Epithelial cell of proximal tubule (primary cell): ENCODE measurements around the gene NPVF. TPM values are rescaled to one million over a fixed set of nuclear protein-coding genes. Genes with fewer than 3 reads are reported as not detected.
A peak's percentile ranks its signal among the peaks of the same experiment; 100 is the strongest.

Experiments
- DNase-seq: peaks from one replicate; pipeline ENCODE4 v3.0.0-alpha.2; 2011; ENCODE audit warnings: low read depth
- H3K4me3 ChIP-seq: 2 replicates; pipeline ENCODE4 v1.5.1; 2011; ENCODE audit warnings: low read depth, mild to moderate bottlenecking, low read length
- CTCF ChIP-seq: conservative IDR thresholded peaks from 2 replicates; pipeline ENCODE4 v1.5.1; 2012; ENCODE audit warnings: low read depth, mild to moderate bottlenecking, low read length
- total RNA-seq: library from RNA; depleted of rRNA; stranded (reverse); fragments of >200 nt; gene quantifications from 2 replicates; pipeline ENCODE4 v1.2.3, GENCODE V29; 2015

NPVF gene
- total RNA-seq, 1 donor from 2014 or later = not detected

GRCh38 chr7:25194036-25194435 is 34.2 kb downstream of the NPVF start:
- DNase-seq = no peak
- no peak for TF ChIP-seq CTCF

DNA sequence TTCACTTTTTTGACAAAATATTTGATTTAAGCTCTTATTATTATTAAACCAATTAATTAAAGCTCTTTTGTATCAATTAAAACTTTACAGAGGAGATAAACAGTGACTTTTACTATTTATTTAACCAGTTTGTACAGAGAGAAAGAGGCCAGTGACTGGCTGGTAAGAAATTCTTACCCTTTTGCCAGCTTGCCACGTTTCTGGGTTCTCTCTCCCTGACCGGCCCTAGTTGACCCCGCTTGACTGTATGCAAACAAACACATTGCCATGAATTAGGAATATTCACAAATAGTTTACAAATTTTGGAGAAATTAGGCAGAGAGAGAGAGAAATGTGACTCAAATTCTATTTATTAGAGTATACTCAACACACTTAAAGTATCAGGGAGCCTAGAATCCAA is 36.2 kb downstream of the NPVF start:
- DNase-seq = no peak
- TF ChIP-seq CTCF = no peak
- H3K4me3 ChIP-seq = no peak overlapping the region

More at GRCh38 chr7:25194036-25194435, 34.2 kb downstream of the NPVF start:
- no peak overlapping the region for H3K4me3 ChIP-seq

- no peak overlapping the region for H3K4me3 ChIP-seq
- TF ChIP-seq CTCF = no peak
- DNase-seq = no peak
These were observed 39.1 kb downstream of the NPVF start for GRCh38 chr7:25189197-25189596.

DNA sequence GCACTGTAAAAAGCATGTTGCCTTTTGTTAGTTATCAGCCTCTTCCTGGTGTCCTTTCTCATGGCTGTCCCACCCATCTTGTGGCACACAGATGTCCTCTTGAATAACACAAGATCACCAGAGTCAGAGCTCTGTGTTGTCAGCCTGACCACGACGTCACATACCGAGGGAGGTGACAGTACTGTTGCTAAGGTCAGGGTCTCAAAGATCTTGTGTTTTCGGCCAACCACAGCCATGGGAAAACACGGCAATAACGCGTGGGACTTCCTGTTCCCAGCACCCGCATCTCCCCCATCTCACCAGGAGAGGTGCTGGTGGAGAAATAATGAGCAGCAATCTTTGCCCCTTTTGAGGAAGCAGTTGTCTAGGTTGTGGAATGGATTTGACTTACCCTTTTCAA is 40.4 kb downstream of the NPVF start:
- DNase-seq = no peak
- H3K4me3 ChIP-seq = no peak overlapping the region
- no peak for TF ChIP-seq CTCF

GRCh38 chr7:25186436-25186835 is 41.9 kb downstream of the NPVF start:
- TF ChIP-seq CTCF = no peak
- no peak for DNase-seq
- no peak overlapping the region for H3K4me3 ChIP-seq

DNA sequence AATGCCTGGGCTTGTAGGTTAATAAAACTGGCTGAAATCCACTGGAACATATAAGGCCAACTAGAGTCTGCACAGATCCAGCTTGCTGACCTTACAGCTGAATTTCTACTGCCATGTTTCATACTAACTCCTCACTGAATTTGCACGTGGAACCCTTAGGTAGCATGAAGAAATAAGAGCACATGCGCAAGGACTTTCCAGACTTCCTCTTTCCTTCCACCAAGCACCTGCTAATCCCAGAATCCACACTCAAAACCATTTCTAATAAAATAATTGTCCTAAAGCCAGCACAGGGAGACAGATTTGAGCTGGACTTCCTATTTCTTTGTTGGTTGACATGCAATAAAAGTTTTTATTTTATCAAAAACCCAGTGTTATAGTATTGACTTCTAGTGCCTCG is 46.8 kb downstream of the NPVF start:
- DNase-seq = no peak
- no peak overlapping the region for H3K4me3 ChIP-seq
- TF ChIP-seq CTCF = no peak

DNA sequence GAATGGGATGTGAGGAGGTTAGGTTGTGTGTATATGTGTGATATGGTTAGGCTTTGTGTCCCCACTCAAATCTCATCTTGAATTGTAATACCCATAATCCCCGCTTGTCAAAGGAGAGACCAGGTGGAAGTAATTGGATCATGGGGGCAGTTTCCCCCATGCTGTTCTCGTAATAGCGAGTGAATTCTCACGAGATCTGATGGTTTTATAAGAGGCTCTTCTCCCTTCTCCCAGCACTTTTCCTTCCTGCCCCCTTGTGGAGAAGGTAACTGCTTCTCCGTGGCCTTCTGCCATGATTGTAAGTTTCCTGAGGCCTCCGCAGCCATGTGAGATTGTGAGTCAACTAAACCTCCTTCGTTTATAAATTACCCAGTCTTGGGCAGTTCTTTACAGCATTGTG is 47.3 kb downstream of the NPVF start:
- DNase-seq = no peak
- TF ChIP-seq CTCF = no peak
- H3K4me3 ChIP-seq = peak overlapping the region; percentile 75
